ENCODE measurements around the gene CHST7. TPM values are rescaled to one million over a fixed set of nuclear protein-coding genes. Genes with fewer than 3 reads are reported as not detected.

Gene CHST7
- total and polyA plus RNA-seq, 2 donors (not counting 1 experiment from before 2014, with no cell fraction given) = 3.7 to 11.2 TPM

DNA sequence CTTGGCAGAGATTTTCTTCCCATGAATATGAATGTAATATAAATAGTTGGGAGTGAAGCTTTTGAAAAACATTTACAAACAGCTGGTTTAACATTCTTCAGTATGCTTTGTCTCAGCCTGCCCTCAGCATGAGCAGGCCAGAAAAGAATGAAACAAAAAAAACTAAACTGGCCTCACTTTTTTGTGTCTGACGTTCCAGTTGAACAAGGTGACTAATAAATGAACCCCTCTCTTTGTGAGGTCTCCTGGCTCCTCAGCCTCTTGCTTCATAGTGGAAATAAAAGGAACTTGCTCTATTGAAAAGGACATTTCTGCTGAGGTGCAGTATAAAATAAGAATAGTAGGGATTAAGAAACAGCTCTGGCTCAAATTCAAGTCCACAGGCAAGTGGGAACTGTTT lies 9.4 kb downstream of the CHST7 start:
- Histone ChIP-seq H3K27me3 (ENCODE audit: control insufficient read depth, insufficient read depth, low read length) (no peaks in the 10 kb centered on the region), H3K9me3 (ENCODE audit: control insufficient read depth, insufficient read depth, low read depth, low read length) (no peaks in the 10 kb centered on the region), H3K27ac (ENCODE audit: insufficient read depth, low read length) (peak overlapping the region; percentile 84), H4K20me1 (ENCODE audit: control insufficient read depth, extremely low read depth, insufficient read depth, low read length) (no peaks in the 10 kb centered on the region), H3K9ac (ENCODE audit: insufficient read depth, low read length) (no peak overlapping the region), H3K4me2 (ENCODE audit: extremely low read depth, insufficient read depth, low read length) (peak overlapping the region; percentile 75), H3K4me3 (replicated peaks in 1 of 4; ENCODE audit: control extremely low read depth in 1 of 4, insufficient read depth in 1 of 4, low read depth in 3 of 4, low read length in 4 of 4) (no peak overlapping the region), H3K4me1 (ENCODE audit: control insufficient read depth, extremely low read depth, insufficient read depth, low read length) (peaks cover 15% of the 10 kb centered on the region), H3K36me3 (ENCODE audit: control insufficient read depth, insufficient read depth, low read length) (no peaks in the 10 kb centered on the region), H2AFZ (ENCODE audit: low read length) (no peak overlapping the region), H3K79me2 (ENCODE audit: control insufficient read depth, insufficient read depth, low read length) (peaks cover 9% of the 10 kb centered on the region)
- TF ChIP-seq EZH2 (IDR thresholded peaks at IDR 0.05; ENCODE audit: low read length, missing control alignments) = no peak
- TF ChIP-seq, protein P1, sequence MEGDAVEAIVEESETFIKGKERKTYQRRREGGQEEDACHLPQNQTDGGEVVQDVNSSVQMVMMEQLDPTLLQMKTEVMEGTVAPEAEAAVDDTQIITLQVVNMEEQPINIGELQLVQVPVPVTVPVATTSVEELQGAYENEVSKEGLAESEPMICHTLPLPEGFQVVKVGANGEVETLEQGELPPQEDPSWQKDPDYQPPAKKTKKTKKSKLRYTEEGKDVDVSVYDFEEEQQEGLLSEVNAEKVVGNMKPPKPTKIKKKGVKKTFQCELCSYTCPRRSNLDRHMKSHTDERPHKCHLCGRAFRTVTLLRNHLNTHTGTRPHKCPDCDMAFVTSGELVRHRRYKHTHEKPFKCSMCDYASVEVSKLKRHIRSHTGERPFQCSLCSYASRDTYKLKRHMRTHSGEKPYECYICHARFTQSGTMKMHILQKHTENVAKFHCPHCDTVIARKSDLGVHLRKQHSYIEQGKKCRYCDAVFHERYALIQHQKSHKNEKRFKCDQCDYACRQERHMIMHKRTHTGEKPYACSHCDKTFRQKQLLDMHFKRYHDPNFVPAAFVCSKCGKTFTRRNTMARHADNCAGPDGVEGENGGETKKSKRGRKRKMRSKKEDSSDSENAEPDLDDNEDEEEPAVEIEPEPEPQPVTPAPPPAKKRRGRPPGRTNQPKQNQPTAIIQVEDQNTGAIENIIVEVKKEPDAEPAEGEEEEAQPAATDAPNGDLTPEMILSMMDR (conservative IDR thresholded peaks at IDR 0.05 in 1 of 2, IDR thresholded peaks at IDR 0.05 in 1 of 2; ENCODE audit: low read depth in 1 of 2, low read length in 2 of 2) = no peak
- peak; percentile 88 to 93 for DNase-seq (ENCODE audit: low read depth in 2 of 2)

DNA sequence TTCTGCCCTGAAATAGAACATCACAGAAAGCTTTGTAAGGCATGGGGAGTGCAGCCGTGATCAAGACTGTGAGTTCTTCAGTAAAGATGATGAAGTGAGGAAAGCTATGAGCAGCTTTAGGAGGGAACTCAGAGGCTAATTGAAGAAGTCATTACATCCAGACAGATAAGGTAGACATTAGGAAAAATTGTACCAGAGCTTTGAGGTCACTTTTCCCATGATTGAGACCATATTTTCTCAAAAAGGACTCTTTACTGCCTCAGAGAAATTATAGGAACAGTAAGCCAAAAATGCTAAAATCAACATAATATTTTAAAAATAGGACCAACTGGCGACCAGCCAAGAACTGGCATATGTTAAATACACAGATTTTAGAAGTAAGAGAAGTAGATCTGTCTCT lies 11.2 kb downstream of the CHST7 start:
- no peaks in the 10 kb centered on the region for H3K36me3 ChIP-seq (ENCODE audit: control insufficient read depth, insufficient read depth, low read length)
- DNase-seq (ENCODE audit: low read depth in 2 of 2) = no peak
- H4K20me1 ChIP-seq (ENCODE audit: control insufficient read depth, extremely low read depth, insufficient read depth, low read length) = no peaks in the 10 kb centered on the region
- TF ChIP-seq, protein P1 (conservative IDR thresholded peaks at IDR 0.05 in 1 of 2, IDR thresholded peaks at IDR 0.05 in 1 of 2; ENCODE audit: low read depth in 1 of 2, low read length in 2 of 2) = no peak
- TF ChIP-seq EZH2 (IDR thresholded peaks at IDR 0.05; ENCODE audit: low read length, missing control alignments) = no peak
- H3K4me2 ChIP-seq (ENCODE audit: extremely low read depth, insufficient read depth, low read length) = no peak overlapping the region
- H3K9me3 ChIP-seq (ENCODE audit: control insufficient read depth, insufficient read depth, low read depth, low read length) = no peaks in the 10 kb centered on the region
- no peak overlapping the region for H3K9ac ChIP-seq (ENCODE audit: insufficient read depth, low read length)
- H3K27ac ChIP-seq (ENCODE audit: insufficient read depth, low read length) = no peak overlapping the region
- H2AFZ ChIP-seq (ENCODE audit: low read length) = no peak overlapping the region
- H3K4me3 ChIP-seq (replicated peaks in 1 of 4; ENCODE audit: control extremely low read depth in 1 of 4, insufficient read depth in 1 of 4, low read depth in 3 of 4, low read length in 4 of 4) = no peak overlapping the region
- peaks cover 7% of the 10 kb centered on the region for H3K79me2 ChIP-seq (ENCODE audit: control insufficient read depth, insufficient read depth, low read length)
- H3K27me3 ChIP-seq (ENCODE audit: control insufficient read depth, insufficient read depth, low read length) = no peaks in the 10 kb centered on the region
- H3K4me1 ChIP-seq (ENCODE audit: control insufficient read depth, extremely low read depth, insufficient read depth, low read length) = peaks cover 16% of the 10 kb centered on the region

DNA sequence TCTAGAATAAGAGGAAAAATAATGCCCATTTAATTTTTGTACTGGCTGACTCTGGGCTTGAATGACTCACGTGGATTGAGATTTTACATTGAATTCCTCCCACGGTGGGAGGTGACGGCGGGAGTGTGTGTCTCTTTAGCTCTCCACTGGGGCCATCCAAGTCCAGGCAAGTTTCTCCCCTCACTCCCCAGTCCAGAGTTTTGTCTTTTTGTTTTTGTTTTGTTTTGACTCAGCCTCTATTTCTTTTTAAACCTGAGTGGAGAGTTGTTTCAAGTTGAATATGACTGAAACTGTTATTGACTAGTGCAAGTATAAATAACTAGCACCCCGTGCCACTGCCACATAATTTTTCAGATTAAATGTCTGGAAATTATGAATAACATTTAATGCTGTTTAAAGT lies 13.6 kb downstream of the CHST7 start:
- H3K79me2 ChIP-seq (ENCODE audit: control insufficient read depth, insufficient read depth, low read length) = peaks cover 4% of the 10 kb centered on the region
- peak in 1 of 2 donors; percentile 76 for DNase-seq (ENCODE audit: low read depth in 2 of 2)
- no peak overlapping the region for H3K4me3 ChIP-seq (replicated peaks in 1 of 4; ENCODE audit: control extremely low read depth in 1 of 4, insufficient read depth in 1 of 4, low read depth in 3 of 4, low read length in 4 of 4)
- peak overlapping the region; percentile 68 for H3K27ac ChIP-seq (ENCODE audit: insufficient read depth, low read length)
- H4K20me1 ChIP-seq (ENCODE audit: control insufficient read depth, extremely low read depth, insufficient read depth, low read length) = no peaks in the 10 kb centered on the region
- TF ChIP-seq, protein P1 (conservative IDR thresholded peaks at IDR 0.05 in 1 of 2, IDR thresholded peaks at IDR 0.05 in 1 of 2; ENCODE audit: low read depth in 1 of 2, low read length in 2 of 2) = no peak
- no peaks in the 10 kb centered on the region for H3K27me3 ChIP-seq (ENCODE audit: control insufficient read depth, insufficient read depth, low read length)
- no peaks in the 10 kb centered on the region for H3K36me3 ChIP-seq (ENCODE audit: control insufficient read depth, insufficient read depth, low read length)
- H3K9me3 ChIP-seq (ENCODE audit: control insufficient read depth, insufficient read depth, low read depth, low read length) = no peaks in the 10 kb centered on the region
- no peak overlapping the region for H2AFZ ChIP-seq (ENCODE audit: low read length)
- H3K4me2 ChIP-seq (ENCODE audit: extremely low read depth, insufficient read depth, low read length) = no peak overlapping the region
- H3K4me1 ChIP-seq (ENCODE audit: control insufficient read depth, extremely low read depth, insufficient read depth, low read length) = peaks cover 17% of the 10 kb centered on the region
- no peak overlapping the region for H3K9ac ChIP-seq (ENCODE audit: insufficient read depth, low read length)

Measured in fibroblast of lung (primary cell).